Activated naive CD8-positive, alpha-beta T cell treated with anti-CD3 and anti-CD28 coated beads for 36 hours (primary cell): ENCODE measurements around the gene CALD1. TPM values are rescaled to one million over a fixed set of nuclear protein-coding genes. Genes with fewer than 3 reads are reported as not detected.

Experiments
- DNase-seq: peaks from one replicate; pipeline ENCODE4 v3.0.0; 2021
- H3K27ac Mint-ChIP-seq: one replicate; pipeline ENCODE4 v1.8.0; 2022; ENCODE audit warnings: mild to moderate bottlenecking, moderate library complexity, mixed read lengths
- H3K27me3 Mint-ChIP-seq: one replicate; pipeline ENCODE4 v1.8.0; 2022; ENCODE audit warnings: mild to moderate bottlenecking, mixed read lengths
- H3K36me3 Mint-ChIP-seq: one replicate; pipeline ENCODE4 v1.8.0; 2021; ENCODE audit warnings: mild to moderate bottlenecking, mixed read lengths
- H3K4me1 Mint-ChIP-seq: one replicate; pipeline ENCODE4 v1.8.0; 2021; ENCODE audit warnings: mixed read lengths
- H3K4me3 Mint-ChIP-seq: one replicate; pipeline ENCODE4 v1.8.0; 2022; ENCODE audit warnings: mild to moderate bottlenecking, moderate library complexity, mixed read lengths
- H3K9me3 Mint-ChIP-seq: one replicate; pipeline ENCODE4 v1.8.0; 2022; ENCODE audit warnings: mixed read lengths
- total RNA-seq, 2 experiments: library from RNA; stranded (reverse); gene quantifications; one replicate each; pipeline ENCODE4 v1.2.3, GENCODE V29; 2021

Gene CALD1
- total RNA-seq, 2 experiments from 2014 or later: 1.1 TPM

DNA sequence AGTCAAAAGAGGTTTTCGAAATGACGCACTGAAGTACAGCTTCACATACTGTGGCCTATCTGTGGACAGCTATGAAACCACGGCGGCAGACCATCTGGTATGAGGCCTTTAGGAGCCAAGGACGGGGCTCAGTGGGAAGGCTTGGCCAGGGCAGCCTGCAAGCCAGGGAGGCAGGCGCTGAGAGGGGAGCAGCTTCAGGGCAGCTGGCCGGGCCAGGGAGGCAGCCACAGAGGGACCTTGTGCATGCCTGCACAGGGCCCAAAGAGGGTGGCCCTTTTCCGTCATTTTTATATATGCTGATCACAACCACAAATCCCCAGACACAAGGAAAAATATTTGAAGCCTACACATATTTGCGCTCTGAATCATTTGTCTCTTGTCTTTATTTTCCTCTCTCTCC, 13.5 kb downstream of the CALD1 start:
- H3K27me3 Mint-ChIP-seq: no peaks in the 10 kb centered on the region
- no peak overlapping the region for H3K4me3 Mint-ChIP-seq
- H3K27ac Mint-ChIP-seq: no peak overlapping the region
- H3K4me1 Mint-ChIP-seq: no peaks in the 10 kb centered on the region
- peaks cover 6% of the 10 kb centered on the region for H3K9me3 Mint-ChIP-seq
- no peak for DNase-seq
- peaks cover 2% of the 10 kb centered on the region for H3K36me3 Mint-ChIP-seq

DNA sequence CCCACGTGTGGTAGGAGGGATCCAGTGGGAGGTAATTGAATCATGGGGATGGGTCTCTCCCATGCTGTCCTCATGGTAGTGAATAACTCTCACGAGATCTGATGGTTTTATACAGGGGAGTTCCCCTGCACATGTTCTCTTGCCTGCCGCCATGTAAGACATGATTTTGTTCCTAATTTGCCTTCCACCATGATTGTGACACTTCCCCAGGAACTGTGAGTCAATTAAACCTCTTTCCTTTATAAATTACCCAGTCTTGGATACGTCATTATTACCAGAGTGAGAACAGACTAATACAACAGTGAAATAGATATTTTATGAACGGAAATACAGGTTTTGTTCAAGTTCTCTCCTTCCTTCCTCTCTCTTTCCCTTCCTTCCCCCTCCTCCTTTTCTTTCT, 15.8 kb downstream of the CALD1 start:
- Mint-ChIP-seq H3K27me3 (no peaks in the 10 kb centered on the region), H3K36me3 (peaks cover 5% of the 10 kb centered on the region), H3K27ac (no peak overlapping the region), H3K4me1 (no peaks in the 10 kb centered on the region), H3K9me3 (peaks cover 7% of the 10 kb centered on the region), H3K4me3 (no peak overlapping the region)
- DNase-seq: no peak

DNA sequence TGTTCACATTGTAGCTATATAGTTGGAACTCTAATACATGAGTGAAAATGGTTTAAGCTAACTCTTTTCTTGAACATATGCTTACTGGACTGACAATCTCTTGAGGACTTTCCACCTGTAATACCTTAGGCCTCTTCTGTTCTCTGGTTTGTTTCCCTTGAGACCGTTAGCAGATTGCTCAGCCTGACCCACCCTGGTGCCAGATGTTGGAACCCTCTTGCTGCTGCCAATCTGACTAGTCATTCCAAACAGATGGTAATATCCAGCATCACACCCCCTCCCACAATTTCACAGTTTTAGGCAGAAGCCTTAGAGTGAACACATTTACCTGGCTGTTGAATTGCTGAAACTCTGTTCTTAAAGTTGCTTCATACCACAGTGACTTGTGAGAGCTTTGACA, 18.7 kb downstream of the CALD1 start:
- H3K36me3 Mint-ChIP-seq: peaks cover 5% of the 10 kb centered on the region
- no peak overlapping the region for H3K4me3 Mint-ChIP-seq
- no peak overlapping the region for H3K27ac Mint-ChIP-seq
- H3K4me1 Mint-ChIP-seq: no peaks in the 10 kb centered on the region
- DNase-seq: no peak
- peaks cover 7% of the 10 kb centered on the region for H3K9me3 Mint-ChIP-seq
- no peaks in the 10 kb centered on the region for H3K27me3 Mint-ChIP-seq

DNA sequence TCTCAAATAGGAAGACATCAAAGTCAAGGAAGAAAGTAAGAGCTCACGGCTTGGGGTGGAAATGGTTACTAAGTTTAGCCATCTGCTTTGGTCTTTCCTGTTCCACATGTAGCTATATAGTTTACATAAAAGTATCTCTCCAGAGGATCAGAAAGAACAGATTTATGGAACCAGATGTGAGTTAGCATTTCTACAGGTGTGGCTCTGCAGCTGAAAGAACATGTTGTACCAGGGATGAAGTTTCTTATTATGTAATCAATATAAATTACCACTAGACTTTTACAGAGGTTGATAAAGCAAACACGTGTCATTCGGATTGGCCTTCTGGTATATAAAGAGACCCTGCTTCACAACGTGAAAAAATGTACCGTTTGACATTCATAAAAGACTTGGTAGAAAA, 19.9 kb downstream of the CALD1 start:
- H3K4me3 Mint-ChIP-seq: no peak overlapping the region
- H3K4me1 Mint-ChIP-seq: no peaks in the 10 kb centered on the region
- no peak overlapping the region for H3K27ac Mint-ChIP-seq
- H3K36me3 Mint-ChIP-seq: peaks cover 3% of the 10 kb centered on the region
- DNase-seq: no peak
- no peaks in the 10 kb centered on the region for H3K27me3 Mint-ChIP-seq
- peaks cover 4% of the 10 kb centered on the region for H3K9me3 Mint-ChIP-seq

DNA sequence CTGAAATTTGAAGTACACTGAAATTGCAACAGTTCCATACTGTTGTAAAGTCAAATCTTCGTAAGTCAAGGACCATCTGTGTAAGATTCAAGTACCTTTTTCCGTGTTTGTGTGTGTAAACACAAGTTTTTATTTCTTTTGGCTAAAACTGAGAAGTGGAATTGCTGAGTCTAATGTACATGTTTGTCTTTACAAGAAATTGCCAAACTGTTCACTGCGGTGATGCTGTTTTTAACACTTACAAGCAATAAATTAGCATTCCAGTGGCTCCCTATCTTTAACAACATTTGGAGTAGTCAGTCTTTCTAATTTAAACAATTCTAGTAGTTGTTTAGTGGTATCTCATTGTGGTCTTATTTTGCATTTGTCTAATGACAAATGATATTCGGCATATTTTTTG, 23.3 kb downstream of the CALD1 start:
- Mint-ChIP-seq H3K4me3 (no peak overlapping the region), H3K27me3 (no peaks in the 10 kb centered on the region), H3K36me3 (peaks cover 3% of the 10 kb centered on the region), H3K27ac (no peak overlapping the region), H3K9me3 (peaks cover 1% of the 10 kb centered on the region), H3K4me1 (no peaks in the 10 kb centered on the region)
- no peak for DNase-seq

DNA sequence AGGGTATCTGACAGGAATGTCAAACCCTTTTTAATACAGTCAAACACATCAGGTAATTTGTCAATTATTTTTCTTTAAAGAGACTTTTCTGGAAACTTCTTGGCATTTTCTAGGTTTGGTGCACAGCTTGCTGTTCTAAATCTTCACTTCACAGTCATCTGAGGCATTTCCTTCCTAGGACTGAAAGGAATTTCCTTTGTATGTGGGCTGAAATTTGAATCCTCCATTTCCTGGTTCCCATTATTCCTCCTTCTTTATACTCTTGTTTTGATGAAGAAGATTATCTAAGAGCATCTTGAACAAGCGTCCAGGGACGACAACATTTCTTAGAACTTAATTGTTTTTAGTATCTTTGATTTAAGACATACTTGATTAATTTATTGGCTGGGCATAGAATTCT, 24.9 kb downstream of the CALD1 start:
- Mint-ChIP-seq H3K27ac (no peak overlapping the region), H3K9me3 (peaks cover 1% of the 10 kb centered on the region), H3K4me1 (no peaks in the 10 kb centered on the region), H3K4me3 (no peak overlapping the region), H3K36me3 (no peaks in the 10 kb centered on the region), H3K27me3 (no peaks in the 10 kb centered on the region)
- DNase-seq: no peak

DNA sequence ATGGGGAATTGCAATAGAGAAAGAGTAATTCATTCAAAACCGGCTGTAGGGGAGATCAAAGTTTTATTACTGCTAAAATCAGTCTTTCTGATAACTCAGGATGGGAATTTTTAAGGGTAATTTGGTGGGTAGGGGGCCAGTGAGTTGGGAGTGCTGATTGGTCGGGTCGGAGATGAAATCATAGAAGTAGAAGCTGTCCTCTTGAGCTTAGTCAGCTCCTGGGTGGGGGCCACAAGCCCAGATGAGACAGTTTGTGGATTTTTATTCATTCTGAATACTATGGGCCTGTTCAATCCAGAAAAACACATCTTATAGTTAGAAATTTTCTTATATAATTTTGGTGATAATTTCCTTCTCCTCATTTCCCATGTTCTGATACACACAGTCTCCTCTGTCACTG, 25.4 kb downstream of the CALD1 start:
- Mint-ChIP-seq H3K4me3 (no peak overlapping the region), H3K36me3 (no peaks in the 10 kb centered on the region), H3K27me3 (no peaks in the 10 kb centered on the region), H3K27ac (no peak overlapping the region), H3K9me3 (no peaks in the 10 kb centered on the region), H3K4me1 (no peaks in the 10 kb centered on the region)
- no peak for DNase-seq

DNA sequence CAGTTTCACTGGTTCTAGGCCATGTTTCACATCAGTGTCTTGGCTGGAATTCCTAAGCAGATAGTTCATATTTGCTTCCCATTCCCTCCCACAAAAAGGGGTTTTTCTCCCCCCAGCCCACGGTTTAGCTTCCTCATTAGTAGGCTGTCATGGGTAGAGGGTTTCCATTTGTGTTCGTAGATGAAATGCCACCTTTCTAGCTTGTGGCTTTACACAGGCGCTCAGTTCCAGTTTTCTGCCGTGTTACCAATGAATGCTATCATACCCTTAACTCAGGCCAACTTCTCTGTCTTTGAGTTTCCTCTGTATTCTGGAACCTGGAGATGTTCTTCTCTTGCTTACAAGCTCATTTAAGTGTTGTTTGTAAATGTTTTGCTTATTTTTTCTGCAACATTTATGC, 26.8 kb downstream of the CALD1 start:
- H3K27ac Mint-ChIP-seq: no peak overlapping the region

DNA sequence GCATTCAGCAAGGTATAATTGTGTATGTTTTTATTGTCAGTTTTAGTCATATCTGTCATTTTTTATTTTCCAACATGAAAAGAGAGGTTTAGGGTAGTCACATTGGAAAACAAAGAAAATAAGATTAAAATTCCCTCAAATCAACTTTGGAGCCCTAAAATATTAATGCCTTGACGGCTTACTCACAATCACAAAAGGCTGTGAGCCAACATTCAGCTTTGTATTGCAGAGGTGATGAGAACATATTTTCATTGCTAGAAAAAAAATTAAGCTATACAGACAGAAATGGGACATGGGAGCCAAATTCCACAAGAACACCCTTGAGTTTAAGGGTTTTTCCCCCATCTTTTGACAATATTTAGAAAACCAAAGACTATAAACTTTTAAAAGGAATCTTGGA, 30.2 kb downstream of the CALD1 start:
- Mint-ChIP-seq H3K27me3 (no peaks in the 10 kb centered on the region), H3K4me3 (no peak overlapping the region), H3K27ac (no peak overlapping the region), H3K36me3 (peaks cover 3% of the 10 kb centered on the region), H3K9me3 (no peaks in the 10 kb centered on the region), H3K4me1 (no peaks in the 10 kb centered on the region)
- DNase-seq: no peak

More for the DNA sequence above, 26.8 kb downstream of the CALD1 start:
- Mint-ChIP-seq H3K4me3 (no peak overlapping the region), H3K27me3 (no peaks in the 10 kb centered on the region), H3K4me1 (no peaks in the 10 kb centered on the region), H3K36me3 (no peaks in the 10 kb centered on the region), H3K9me3 (no peaks in the 10 kb centered on the region)
- no peak for DNase-seq

DNA sequence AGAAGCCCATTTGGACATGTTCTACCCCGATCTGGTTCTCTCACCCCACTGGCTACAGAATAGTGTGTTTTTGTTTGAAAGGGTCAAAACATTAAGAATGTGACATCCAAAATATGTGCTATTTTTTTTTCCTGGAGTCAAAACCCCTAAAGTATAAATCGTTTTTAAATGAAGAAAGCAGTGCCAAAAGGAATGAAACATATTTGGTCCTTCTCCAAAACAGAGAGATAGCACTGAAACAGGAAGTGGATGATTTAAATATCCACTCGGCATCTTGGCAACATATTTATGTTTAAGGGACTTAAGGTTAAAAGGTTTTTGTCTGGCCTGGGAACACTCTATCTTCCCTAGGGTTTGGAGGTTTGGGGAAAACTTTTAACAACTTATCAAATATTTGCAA, 32.3 kb downstream of the CALD1 start:
- Mint-ChIP-seq H3K4me1 (no peaks in the 10 kb centered on the region), H3K27me3 (no peaks in the 10 kb centered on the region)

DNA sequence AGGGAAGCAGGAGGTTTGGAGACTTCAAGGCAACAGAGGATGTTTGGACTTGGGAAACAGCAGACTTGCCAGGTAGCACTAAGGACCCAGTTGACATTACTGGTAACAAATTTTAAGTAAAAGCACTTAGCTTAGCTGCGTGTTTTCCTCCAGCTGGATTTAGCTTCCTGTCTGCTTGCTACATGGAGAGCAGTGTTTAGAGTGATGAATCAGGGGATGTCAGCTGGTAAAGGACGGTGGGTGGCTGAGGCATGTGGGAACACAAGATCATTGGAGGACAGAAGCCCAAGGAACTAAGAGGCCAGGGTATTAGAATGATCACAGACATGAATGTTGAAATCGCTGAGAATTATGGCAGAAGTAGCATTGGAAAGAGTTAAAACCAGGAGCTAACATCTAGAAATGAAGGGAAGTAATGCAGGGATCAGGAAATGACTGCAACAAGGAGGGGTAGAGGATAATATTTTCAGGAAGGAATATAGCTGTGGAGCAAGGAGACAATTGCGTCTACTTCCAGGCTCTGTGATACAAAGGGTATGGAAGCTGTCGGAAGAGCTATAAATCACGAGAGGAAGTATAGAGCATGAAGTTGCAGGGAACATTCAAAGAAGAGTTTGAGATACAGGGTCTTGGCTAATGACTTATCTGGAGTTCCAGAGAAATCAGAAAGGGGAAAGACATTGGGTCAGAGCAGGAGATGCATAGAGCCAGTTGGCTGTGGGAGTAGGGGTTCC, 34.4 kb downstream of the CALD1 start:
- Mint-ChIP-seq H3K9me3 (no peaks in the 10 kb centered on the region), H3K36me3 (peaks cover 3% of the 10 kb centered on the region), H3K27me3 (no peaks in the 10 kb centered on the region), H3K4me1 (no peaks in the 10 kb centered on the region), H3K27ac (no peak overlapping the region), H3K4me3 (no peak overlapping the region)
- DNase-seq: no peak

More for the DNA sequence above, 32.3 kb downstream of the CALD1 start:
- Mint-ChIP-seq H3K9me3 (no peaks in the 10 kb centered on the region), H3K4me3 (no peak overlapping the region), H3K27ac (no peak overlapping the region), H3K36me3 (peaks cover 3% of the 10 kb centered on the region)
- DNase-seq: no peak

DNA sequence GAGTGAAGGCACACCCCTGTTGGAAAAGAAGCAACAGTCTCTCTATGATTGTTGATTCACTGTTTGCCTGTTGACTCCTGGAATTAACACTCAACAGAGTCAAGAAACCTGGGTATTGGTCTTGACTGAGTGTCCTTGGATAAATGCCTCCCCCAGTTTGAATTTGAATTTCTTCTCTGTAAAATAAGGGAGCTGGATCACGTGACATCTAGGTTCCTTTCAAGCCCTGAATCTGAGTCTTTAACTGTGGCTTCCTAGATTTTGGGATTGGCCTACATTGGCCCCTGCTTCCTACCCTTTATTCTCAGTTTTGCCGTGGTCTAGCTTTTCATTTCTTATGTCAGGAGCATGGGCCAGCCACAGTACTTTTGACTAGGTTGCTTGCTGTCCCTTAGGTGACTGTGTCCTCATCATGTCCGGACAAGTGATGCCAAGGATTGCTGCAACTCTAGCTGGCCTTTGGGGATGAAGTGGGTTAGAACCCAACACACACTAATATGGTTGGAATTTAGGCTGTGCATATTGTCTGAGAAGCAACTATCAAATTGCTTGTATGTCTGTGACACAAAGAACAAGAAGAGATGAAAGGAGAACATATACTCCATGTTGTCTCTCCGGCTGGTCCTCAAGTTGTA, 35.4 kb downstream of the CALD1 start:
- DNase-seq: no peak
- Mint-ChIP-seq H3K4me3 (no peak overlapping the region), H3K4me1 (no peaks in the 10 kb centered on the region), H3K36me3 (peaks cover 3% of the 10 kb centered on the region), H3K27ac (no peak overlapping the region), H3K9me3 (no peaks in the 10 kb centered on the region), H3K27me3 (no peaks in the 10 kb centered on the region)

DNA sequence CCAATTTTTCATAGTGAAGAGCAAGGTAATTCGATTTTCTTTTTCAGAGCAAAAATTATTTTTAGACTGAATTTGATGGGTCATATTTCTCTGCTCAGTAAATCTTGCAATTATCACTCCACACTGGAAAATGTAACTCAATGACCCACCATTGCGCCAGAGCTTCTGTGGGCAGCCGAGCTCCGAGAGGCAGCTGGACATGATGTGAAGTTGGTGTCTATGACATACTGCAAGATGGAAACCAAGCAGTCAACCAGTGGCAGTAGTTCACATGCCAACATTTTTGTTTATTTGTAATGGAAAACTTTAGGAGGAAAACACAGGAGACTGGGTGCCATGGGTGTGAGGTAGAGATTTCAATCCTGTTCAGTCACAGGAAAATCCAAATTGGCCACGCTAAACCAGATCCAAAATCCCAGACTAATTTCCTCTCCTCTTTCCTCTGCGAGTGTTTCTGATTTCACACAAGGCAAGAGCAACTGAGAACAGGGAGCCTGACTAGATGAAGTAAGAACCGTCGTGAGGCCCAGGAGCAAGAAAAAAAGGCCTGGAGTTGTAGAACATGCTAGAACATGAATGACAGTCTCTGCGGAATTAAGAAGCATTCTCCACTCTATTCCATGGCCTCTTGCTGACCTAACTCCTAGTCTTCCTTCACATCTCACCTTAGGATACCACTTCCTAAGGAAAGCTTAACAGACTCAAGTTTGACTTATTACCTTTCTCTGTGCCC, 39.3 kb downstream of the CALD1 start:
- Mint-ChIP-seq H3K36me3 (peaks cover 2% of the 10 kb centered on the region), H3K4me3 (no peak overlapping the region), H3K9me3 (no peaks in the 10 kb centered on the region), H3K27me3 (no peaks in the 10 kb centered on the region), H3K4me1 (no peaks in the 10 kb centered on the region), H3K27ac (no peak overlapping the region)
- no peak for DNase-seq

DNA sequence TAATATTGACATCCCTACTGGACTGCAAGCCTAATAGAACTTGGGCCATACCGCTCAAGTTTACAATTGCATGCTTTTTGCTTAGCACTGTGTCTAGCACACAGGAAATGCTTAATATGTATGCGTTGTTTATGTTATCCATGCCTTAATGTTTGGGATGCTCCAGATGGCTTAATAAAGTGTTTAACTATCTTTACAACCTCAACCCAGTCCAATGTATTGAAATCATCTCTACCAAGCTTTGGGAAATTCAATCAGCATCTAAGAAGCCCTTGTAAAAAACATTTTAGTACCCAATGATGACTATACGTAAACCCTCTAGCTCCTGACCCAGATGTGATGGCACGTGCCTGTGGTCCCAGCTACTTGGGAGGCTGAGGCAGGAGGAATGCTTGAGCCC, 40.0 kb downstream of the CALD1 start:
- peaks cover 1% of the 10 kb centered on the region for H3K36me3 Mint-ChIP-seq
- no peak for DNase-seq
- no peaks in the 10 kb centered on the region for H3K4me1 Mint-ChIP-seq
- H3K9me3 Mint-ChIP-seq: no peaks in the 10 kb centered on the region
- H3K4me3 Mint-ChIP-seq: no peak overlapping the region
- H3K27me3 Mint-ChIP-seq: no peaks in the 10 kb centered on the region
- no peak overlapping the region for H3K27ac Mint-ChIP-seq

DNA sequence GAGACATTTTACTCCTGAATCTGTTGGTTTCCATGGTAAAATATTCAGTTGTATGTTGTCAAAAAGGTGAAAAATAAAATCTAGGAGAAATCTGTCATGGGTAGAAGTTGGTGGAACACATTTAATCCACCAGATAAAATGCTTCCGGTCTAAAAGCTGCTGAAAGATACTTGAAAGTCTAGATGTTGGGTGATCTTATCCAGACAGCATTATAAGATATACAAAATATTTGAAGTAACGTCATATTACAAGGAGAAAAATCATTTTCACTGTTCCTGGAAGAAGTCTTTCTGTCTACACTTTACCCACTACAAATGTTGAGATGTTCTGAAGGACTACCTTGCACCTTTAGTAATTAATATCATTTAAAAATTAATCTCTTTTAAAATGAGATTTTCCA, 40.9 kb downstream of the CALD1 start:
- Mint-ChIP-seq H3K27me3 (no peaks in the 10 kb centered on the region), H3K9me3 (no peaks in the 10 kb centered on the region), H3K36me3 (peaks cover 1% of the 10 kb centered on the region), H3K4me3 (no peak overlapping the region), H3K4me1 (no peaks in the 10 kb centered on the region), H3K27ac (no peak overlapping the region)
- no peak for DNase-seq

DNA sequence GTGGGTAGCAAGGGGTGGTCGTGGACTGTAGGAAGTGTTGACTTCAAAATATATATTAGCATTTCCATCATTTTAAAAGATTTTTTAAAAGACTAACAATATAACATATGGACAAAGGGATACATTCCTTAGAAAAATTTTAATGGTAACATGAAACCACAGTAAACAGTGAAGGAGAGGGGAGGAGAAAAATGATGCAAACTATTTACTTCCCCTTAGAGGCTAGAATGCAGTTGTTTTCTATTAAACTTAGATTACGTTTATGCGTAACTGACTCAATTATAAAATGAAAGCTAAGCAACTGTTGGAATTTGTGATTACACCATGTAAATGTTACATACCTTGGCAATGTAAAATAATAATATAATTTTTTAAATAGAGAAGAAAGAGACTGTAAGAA, 41.3 kb downstream of the CALD1 start:
- H3K9me3 Mint-ChIP-seq: no peaks in the 10 kb centered on the region
- H3K36me3 Mint-ChIP-seq: peaks cover 1% of the 10 kb centered on the region
- H3K27me3 Mint-ChIP-seq: no peaks in the 10 kb centered on the region
- DNase-seq: no peak
- H3K4me3 Mint-ChIP-seq: no peak overlapping the region
- no peak overlapping the region for H3K27ac Mint-ChIP-seq
- no peaks in the 10 kb centered on the region for H3K4me1 Mint-ChIP-seq
